Neuronal stem cell (in vitro differentiated cells): ENCODE measurements around the gene APBA1.

Experiments used
- DNase-seq: peaks from one replicate; pipeline ENCODE4 v3.0.0-alpha.2; 2013; ENCODE audit warnings: low spot score
- H2AFZ ChIP-seq: one replicate; pipeline ENCODE4 v1.6.1; 2013; ENCODE audit warnings: mild to moderate bottlenecking, low read length, inconsistent platforms
- H2AK5ac ChIP-seq: 2 replicates; pipeline ENCODE4 v1.6.1; 2013; ENCODE audit warnings: low read depth, mild to moderate bottlenecking, inconsistent platforms, low read length, moderate library complexity, mixed read lengths
- H2BK120ac ChIP-seq: 2 replicates; pipeline ENCODE4 v1.6.1; 2013; ENCODE audit warnings: low read depth, mild to moderate bottlenecking, inconsistent platforms, low read length, moderate library complexity, mixed read lengths
- H2BK12ac ChIP-seq: one replicate; pipeline ENCODE4 v1.6.1; 2013; ENCODE audit warnings: low read length, inconsistent platforms
- H2BK15ac ChIP-seq: 2 replicates; pipeline ENCODE4 v1.6.1; 2013; ENCODE audit warnings: mild to moderate bottlenecking, low read length, inconsistent platforms, mixed read lengths
- H2BK5ac ChIP-seq: one replicate; pipeline ENCODE4 v1.6.1; 2013; ENCODE audit warnings: inconsistent platforms, mild to moderate bottlenecking, low read length, moderate library complexity
- H3K14ac ChIP-seq: one replicate; pipeline ENCODE4 v1.6.1; 2013; ENCODE audit warnings: low read length, inconsistent platforms
- H3K18ac ChIP-seq: 2 replicates; pipeline ENCODE4 v1.6.1; 2013; ENCODE audit warnings: low read length, inconsistent platforms
- H3K23ac ChIP-seq: 2 replicates; pipeline ENCODE4 v1.6.1; 2013; ENCODE audit warnings: low read depth, mild to moderate bottlenecking, mixed read lengths, low read length, inconsistent platforms; ENCODE audit not compliant: poor library complexity
- H3K27ac ChIP-seq: replicated peaks from 3 replicates; pipeline ENCODE4 v1.5.1; 2013; ENCODE audit warnings: low read length, inconsistent platforms
- H3K27me3 ChIP-seq, 3 experiments: 2 replicates each; pipeline ENCODE4 v1.6.1; 2013; ENCODE audit warnings: low read length in 3 of 3, mild to moderate bottlenecking in 2 of 3, inconsistent platforms in 1 of 3, low read depth in 1 of 3, mixed read lengths in 1 of 3, moderate library complexity in 1 of 3; ENCODE audit not compliant: control insufficient read depth in 3 of 3, insufficient read depth in 3 of 3
- H3K36me3 ChIP-seq, 2 donors: replicated peaks in 1 of 2; 2 replicates each; pipeline ENCODE4 v1.6.1; 2013; ENCODE audit warnings: low read length in 2 of 2; ENCODE audit not compliant: control insufficient read depth in 2 of 2, insufficient read depth in 2 of 2
- H3K4ac ChIP-seq: 2 replicates; pipeline ENCODE4 v1.6.1; 2013; ENCODE audit warnings: inconsistent platforms, mild to moderate bottlenecking, low read length, moderate library complexity
- H3K4me1 ChIP-seq, 2 donors: 1 replicate in 1 of 2; 2 replicates in 1 of 2; pipeline ENCODE4 v1.6.1; 2013; ENCODE audit warnings: low read length in 2 of 2, low read depth in 1 of 2; ENCODE audit not compliant: control insufficient read depth in 2 of 2, insufficient read depth in 1 of 2
- H3K4me2 ChIP-seq: one replicate; pipeline ENCODE4 v1.6.1; 2013; ENCODE audit warnings: mild to moderate bottlenecking, low read length, inconsistent platforms; ENCODE audit not compliant: insufficient read depth, poor library complexity, severe bottlenecking
- H3K4me3 ChIP-seq, 2 donors: 2 replicates each; pipeline ENCODE4 v1.5.1; 2013; ENCODE audit warnings: low read length in 2 of 2, mild to moderate bottlenecking in 2 of 2, inconsistent platforms in 1 of 2, moderate library complexity in 1 of 2
- H3K79me1 ChIP-seq: one replicate; pipeline ENCODE4 v1.6.1; 2013; ENCODE audit warnings: low read depth, mild to moderate bottlenecking, inconsistent platforms, low read length, moderate library complexity
- H3K9ac ChIP-seq: one replicate; pipeline ENCODE4 v1.6.1; 2013; ENCODE audit warnings: mild to moderate bottlenecking, low read depth, low read length, inconsistent platforms; ENCODE audit not compliant: poor library complexity
- H3K9me3 ChIP-seq, 2 donors: replicated peaks in 1 of 2; 2 replicates each; pipeline versions ENCODE3 to v1.6.1; 2013; ENCODE audit warnings: low read length in 2 of 2, mild to moderate bottlenecking in 2 of 2, inconsistent platforms in 1 of 2, low read depth in 1 of 2, mixed read lengths in 1 of 2, moderate library complexity in 1 of 2; ENCODE audit not compliant: control insufficient read depth in 2 of 2, insufficient read depth in 1 of 2
- H4K8ac ChIP-seq: one replicate; pipeline ENCODE4 v1.6.1; 2013; ENCODE audit warnings: low read depth, mild to moderate bottlenecking, inconsistent platforms, low read length, moderate library complexity
- H4K91ac ChIP-seq: one replicate; pipeline ENCODE4 v1.6.1; 2013; ENCODE audit warnings: low read length, low read depth, mild to moderate bottlenecking, inconsistent platforms; ENCODE audit not compliant: poor library complexity
- WGBS, 2 donors: extraction: QIAGEN DNeasy Blood & Tissue Kit; methylation state at CpG; one replicate each; pipeline ENCODE4 v1.1.7; 2013; ENCODE audit warnings: missing lambda C conversion rate in 2 of 2, mixed read lengths in 1 of 2; ENCODE audit not compliant: insufficient read length in 2 of 2, insufficient replicate concordance in 1 of 2; ENCODE audit errors: extremely low coverage in 2 of 2; 5-methylcytosine and 5-hydroxymethylcytosine counted together

APBA1 gene

GRCh38 chr9:69452110-69452782 is 219.9 kb downstream of the APBA1 start:
- Histone ChIP-seq H3K14ac (no peak overlapping the region), H2AFZ (no peak overlapping the region), H3K4ac (no peak overlapping the region), H3K4me1 (peaks cover 5 to 10% of the 10 kb centered on the region in 2 donors), H3K27ac (no peak overlapping the region), H2BK120ac (no peak overlapping the region), H2BK5ac (no peak overlapping the region), H4K8ac (no peak overlapping the region), H3K18ac (peak overlapping the region; percentile 40), H3K9ac (no peak overlapping the region), H2BK15ac (no peak overlapping the region), H3K36me3 (peaks cover 0 to 6% of the 10 kb centered on the region in 2 donors), H4K91ac (no peak overlapping the region), H3K9me3 (peaks cover 2 to 4% of the 10 kb centered on the region in 2 donors), H3K4me3 (no peak overlapping the region), H2AK5ac (no peak overlapping the region), H3K27me3 (no peaks in the 10 kb centered on the region), H3K4me2 (no peak overlapping the region), H3K79me1 (no peaks in the 10 kb centered on the region), H2BK12ac (peak overlapping the region; percentile 30), H3K23ac (no peak overlapping the region)
- no CpG with 5 or more reads among the region's 13 CpGs for WGBS, 2 donors
- DNase-seq, result peak; percentile 46

- Histone ChIP-seq H3K36me3 (peaks cover 0 to 3% of the 10 kb centered on the region in 2 donors), H2BK120ac (no peak overlapping the region), H3K9me3 (peaks cover 2 to 4% of the 10 kb centered on the region in 2 donors), H2AFZ (no peak overlapping the region), H3K23ac (no peak overlapping the region), H3K27me3 (no peaks in the 10 kb centered on the region), H3K14ac (no peak overlapping the region), H3K4ac (no peak overlapping the region), H2BK15ac (no peak overlapping the region), H3K4me2 (no peak overlapping the region), H3K4me1 (peaks cover 5 to 13% of the 10 kb centered on the region in 2 donors), H3K27ac (no peak overlapping the region), H2BK12ac (no peak overlapping the region), H4K91ac (no peak overlapping the region), H3K79me1 (no peaks in the 10 kb centered on the region), H3K18ac (peak overlapping the region; percentile 1), H3K4me3 (no peak overlapping the region), H4K8ac (no peak overlapping the region), H3K9ac (no peak overlapping the region), H2AK5ac (no peak overlapping the region), H2BK5ac (no peak overlapping the region)
- no peak for DNase-seq
- WGBS, 2 donors, result no CpG with 5 or more reads among the region's 6 CpGs
Measured at GRCh38 chr9:69446496-69446895, 225.7 kb downstream of the APBA1 start.

GRCh38 chr9:69445251-69445650 is 226.9 kb downstream of the APBA1 start:
- no CpG with 5 or more reads among the region's 5 CpGs for WGBS, 2 donors
- no peak overlapping the region for H2BK120ac ChIP-seq

GRCh38 chr9:69444791-69445190 is 227.4 kb downstream of the APBA1 start:
- Histone ChIP-seq H3K18ac (no peak overlapping the region), H2BK15ac (no peak overlapping the region), H4K8ac (no peak overlapping the region), H3K4me1 (peaks cover 5 to 13% of the 10 kb centered on the region in 2 donors), H3K27me3 (no peaks in the 10 kb centered on the region), H2BK120ac (no peak overlapping the region), H2BK12ac (no peak overlapping the region), H3K4me3 (no peak overlapping the region), H3K23ac (no peak overlapping the region), H3K4ac (no peak overlapping the region), H2AK5ac (no peak overlapping the region), H3K9me3 (no peaks in the 10 kb centered on the region), H2BK5ac (no peak overlapping the region), H3K79me1 (no peaks in the 10 kb centered on the region), H3K9ac (no peak overlapping the region), H3K27ac (no peak overlapping the region), H2AFZ (no peak overlapping the region), H3K4me2 (no peak overlapping the region), H3K36me3 (peaks cover 0 to 7% of the 10 kb centered on the region in 2 donors), H3K14ac (no peak overlapping the region), H4K91ac (no peak overlapping the region)
- no peak for DNase-seq
- no CpG with 5 or more reads among the region's 4 CpGs for WGBS, 2 donors

More at GRCh38 chr9:69445251-69445650, 226.9 kb downstream of the APBA1 start:
- no peak overlapping the region for H2BK12ac ChIP-seq
- H3K14ac ChIP-seq, result no peak overlapping the region
- peaks cover 5 to 13% of the 10 kb centered on the region in 2 donors for H3K4me1 ChIP-seq
- H2BK5ac ChIP-seq, result no peak overlapping the region
- no peak overlapping the region for H3K27ac ChIP-seq
- no peak for DNase-seq
- no peak overlapping the region for H4K91ac ChIP-seq
- no peak overlapping the region for H2AK5ac ChIP-seq
- H3K18ac ChIP-seq, result no peak overlapping the region
- no peak overlapping the region for H3K9ac ChIP-seq
- H4K8ac ChIP-seq, result no peak overlapping the region
- H2AFZ ChIP-seq, result no peak overlapping the region
- H3K4ac ChIP-seq, result no peak overlapping the region
- no peak overlapping the region for H3K23ac ChIP-seq
- no peak overlapping the region for H3K4me2 ChIP-seq
- peaks cover 0 to 7% of the 10 kb centered on the region in 2 donors for H3K36me3 ChIP-seq
- no peak overlapping the region for H3K4me3 ChIP-seq
- no peaks in the 10 kb centered on the region for H3K27me3 ChIP-seq
- no peaks in the 10 kb centered on the region for H3K79me1 ChIP-seq
- no peaks in the 10 kb centered on the region for H3K9me3 ChIP-seq
- H2BK15ac ChIP-seq, result no peak overlapping the region
